HL-60 (cell line): ENCODE results near the gene ANAPC15.

ENCODE experiments used
- CTCF ChIP-seq: IDR thresholded peaks from one replicate; pipeline ENCODE4 v1.5.1; 2011; ENCODE audit warnings: low read length, control low read depth, inconsistent platforms; ENCODE audit not compliant: insufficient read depth
- GABPA ChIP-seq: IDR thresholded peaks from 2 replicates; pipeline ENCODE4 v1.6.1; 2012; ENCODE audit warnings: low read depth
- POLR2AphosphoS5 ChIP-seq: IDR thresholded peaks from 2 replicates; pipeline ENCODE4 v1.6.1; 2012; ENCODE audit warnings: low read depth
- REST ChIP-seq: IDR thresholded peaks from 2 replicates; pipeline ENCODE4 v1.6.1; 2012; ENCODE audit warnings: low read depth; ENCODE audit not compliant: insufficient replicate concordance

DNA sequence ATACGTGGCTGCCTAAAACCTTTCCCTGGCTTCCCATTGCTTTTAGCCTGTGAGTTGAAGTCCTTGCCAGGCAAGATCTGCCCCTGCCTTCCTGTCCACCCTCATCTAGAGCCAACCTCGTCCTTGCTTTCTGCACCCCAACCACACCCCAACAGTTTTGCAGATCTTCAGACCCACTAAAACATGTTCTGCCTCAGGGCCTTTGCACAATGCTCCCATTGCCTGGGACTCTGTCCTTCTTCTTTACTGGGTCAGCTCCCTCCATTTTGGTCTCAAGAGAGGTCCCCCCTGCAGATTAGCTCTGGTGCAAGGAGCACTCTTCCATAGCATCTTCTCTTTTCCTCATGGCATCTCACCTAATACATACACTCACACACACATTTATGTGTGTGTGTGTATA is 8.4 kb upstream of the ANAPC15 start:
- TF ChIP-seq CTCF (no peak), REST (no peak), POLR2AphosphoS5 (no peak), GABPA (no peak)
